Activated CD8-positive, alpha-beta memory T cell treated with anti-CD3 and anti-CD28 coated beads for 36 hours (primary cell): ENCODE results near the gene HDAC8. TPM values are rescaled to one million over a fixed set of nuclear protein-coding genes. Genes with fewer than 3 reads are reported as not detected.

ENCODE experiments used
- CTCF ChIA-PET: fragments of 350-600 bp; sonication (Branson Sonifier 250); formaldehyde crosslinking; loops from one replicate; lab custom pipeline; 2021; ENCODE audit warnings: antibody characterized with exemption; lab: Charles Lee
- POLR2A ChIA-PET: fragments of 350-600 bp; sonication (Branson Sonifier 250); formaldehyde crosslinking; loops from one replicate; lab custom pipeline; 2021; ENCODE audit warnings: antibody characterized with exemption; lab: Charles Lee
- total RNA-seq, 2 experiments: library from RNA; stranded (reverse); gene quantifications; one replicate each; pipeline ENCODE4 v1.2.3, GENCODE V29; 2021

HDAC8 gene
- total RNA-seq, 2 experiments from 2014 or later: 21.7 to 21.9 TPM

GRCh38 chrX:72393836-72394517 is 178.7 kb downstream of the HDAC8 start:
- ChIA-PET CTCF (no interaction called here), POLR2A (no interaction called here)

DNA sequence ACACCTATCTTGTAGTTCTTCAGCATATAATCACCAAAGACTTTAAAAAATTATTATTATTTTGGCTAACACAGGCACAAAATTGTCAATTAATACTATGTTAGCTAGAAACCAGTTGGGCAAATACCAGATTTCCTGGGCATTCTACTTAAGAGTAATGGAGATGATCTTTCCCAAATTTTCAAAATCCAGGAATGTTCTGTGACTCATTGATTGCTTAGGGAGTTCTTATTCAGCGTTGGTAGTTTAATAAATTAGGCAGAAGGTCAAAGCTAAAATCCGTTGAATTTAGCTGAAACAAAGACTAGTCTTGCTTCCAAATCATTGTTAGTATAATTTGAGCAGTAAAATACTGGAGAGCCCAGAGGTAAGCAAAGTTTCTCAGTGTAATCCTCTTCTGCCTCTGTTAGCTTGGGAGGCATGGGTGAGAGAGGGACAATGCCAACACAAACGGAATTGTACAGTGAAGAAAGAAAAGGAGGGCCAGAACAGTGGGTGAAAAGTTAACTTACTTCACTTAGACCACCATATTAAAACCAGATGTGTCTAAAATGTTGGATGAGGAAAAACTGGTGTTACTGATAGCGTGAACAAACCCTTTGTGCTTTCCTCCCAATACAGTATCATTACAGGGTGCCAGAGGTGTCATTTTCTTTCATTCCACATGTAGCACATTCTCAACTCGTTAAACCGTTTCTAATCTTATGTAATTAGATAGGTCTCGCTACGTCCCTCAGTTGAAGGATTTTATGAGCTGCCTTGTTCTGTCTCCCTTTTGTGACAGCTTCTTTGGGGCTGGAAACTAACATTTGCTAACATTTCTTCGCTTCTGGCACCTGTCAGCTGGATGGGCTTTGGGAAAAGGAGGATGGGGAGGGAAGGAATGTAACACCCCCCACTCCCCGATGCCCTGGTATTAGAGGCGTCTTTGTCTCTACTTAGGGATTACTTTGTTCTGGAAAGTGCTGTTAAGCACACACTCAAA is 179.5 kb downstream of the HDAC8 start:
- POLR2A ChIA-PET: no interaction called here

DNA sequence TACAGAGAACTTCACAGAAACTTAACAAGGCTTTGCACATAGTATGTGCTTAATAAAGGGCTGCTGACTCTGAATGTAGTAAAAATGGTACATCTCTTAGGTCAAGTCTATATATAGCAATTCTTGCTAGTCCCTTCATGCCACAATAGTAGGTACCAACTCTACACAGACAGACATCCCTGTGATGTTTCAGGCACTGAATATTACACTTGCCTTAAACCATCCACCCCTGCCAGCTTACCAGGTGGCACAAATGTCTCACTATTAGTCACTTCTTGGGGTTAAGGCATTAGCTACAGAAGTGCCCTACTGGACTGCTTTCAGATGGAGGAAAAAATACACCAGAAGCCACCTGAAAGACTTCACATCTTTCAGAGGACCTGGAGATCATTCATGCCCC is 180.6 kb downstream of the HDAC8 start:
- POLR2A ChIA-PET: no interaction called here

More for the DNA sequence above, 179.5 kb downstream of the HDAC8 start:
- CTCF ChIA-PET: no interaction called here

DNA sequence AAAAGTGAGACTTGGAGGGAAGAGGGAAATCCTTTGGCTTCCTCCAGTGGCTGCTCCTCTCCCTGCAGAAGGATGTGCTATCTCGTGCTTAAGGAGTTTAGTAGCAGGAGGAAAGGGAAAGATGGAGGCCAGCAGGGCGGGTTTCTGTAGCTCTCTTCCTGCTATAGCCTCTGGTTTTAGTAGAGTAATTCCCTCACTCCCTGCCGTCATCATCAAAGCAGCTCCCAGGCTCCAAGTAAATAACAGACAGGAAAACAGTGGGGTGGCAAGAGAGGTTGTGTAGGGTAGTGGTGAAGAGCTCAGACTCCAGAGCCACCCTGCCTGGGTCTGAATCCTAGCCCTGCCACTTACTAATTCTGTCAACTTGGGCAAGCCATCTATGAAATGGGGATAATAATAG is 185.4 kb downstream of the HDAC8 start:
- ChIA-PET CTCF (no interaction called here), POLR2A (no interaction called here)

More for the DNA sequence above, 180.6 kb downstream of the HDAC8 start:
- CTCF ChIA-PET: no interaction called here

- ChIA-PET POLR2A (no interaction called here), CTCF (no interaction called here)
Observed at GRCh38 chrX:72382202-72382595, 190.4 kb downstream of the HDAC8 start.

GRCh38 chrX:72381439-72382201 is 191.0 kb downstream of the HDAC8 start:
- POLR2A ChIA-PET: no interaction called here
- CTCF ChIA-PET: no interaction called here

DNA sequence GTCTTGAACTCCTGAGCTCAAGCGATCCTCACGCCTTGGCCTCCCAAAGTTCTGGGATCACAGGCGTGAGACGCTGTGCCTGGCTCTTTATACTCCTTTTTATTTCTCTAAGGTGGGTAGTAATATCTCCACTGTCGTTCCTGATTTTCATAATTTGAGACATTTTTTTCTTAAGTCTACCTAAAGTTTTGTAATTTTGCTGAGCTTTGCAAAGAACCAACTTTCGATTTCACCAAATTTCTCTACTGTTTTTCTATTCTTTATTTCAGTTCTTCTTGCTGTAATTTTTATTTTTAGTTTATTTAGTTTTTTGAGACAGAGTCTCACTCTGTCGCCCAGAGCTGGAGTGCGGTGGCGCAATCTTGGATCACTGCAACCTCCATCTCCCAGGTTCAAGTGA is 196.5 kb downstream of the HDAC8 start:
- CTCF ChIA-PET: no interaction called here
- POLR2A ChIA-PET: no interaction called here

- CTCF ChIA-PET: no interaction called here
- POLR2A ChIA-PET: no interaction called here
Observed at GRCh38 chrX:72373136-72373535, 199.5 kb downstream of the HDAC8 start.

DNA sequence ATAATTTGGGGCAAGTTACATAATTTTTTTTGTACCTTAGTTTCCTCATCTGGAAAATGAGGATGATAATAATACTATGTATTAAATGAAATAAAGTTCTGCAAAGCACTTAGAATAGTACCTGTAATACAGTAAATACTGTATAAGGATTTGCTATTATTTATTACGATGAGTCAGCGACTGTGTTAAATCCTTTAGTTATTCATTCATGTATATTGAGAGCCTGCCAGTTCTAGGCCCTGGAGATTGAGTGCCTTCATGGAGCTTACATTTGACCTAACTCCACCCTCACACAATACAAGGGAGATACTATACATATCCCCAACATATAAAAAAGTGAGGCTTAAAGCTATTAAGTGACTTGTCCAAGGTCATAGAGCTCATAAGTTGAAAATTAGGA is 199.9 kb downstream of the HDAC8 start:
- POLR2A ChIA-PET: no interaction called here

DNA sequence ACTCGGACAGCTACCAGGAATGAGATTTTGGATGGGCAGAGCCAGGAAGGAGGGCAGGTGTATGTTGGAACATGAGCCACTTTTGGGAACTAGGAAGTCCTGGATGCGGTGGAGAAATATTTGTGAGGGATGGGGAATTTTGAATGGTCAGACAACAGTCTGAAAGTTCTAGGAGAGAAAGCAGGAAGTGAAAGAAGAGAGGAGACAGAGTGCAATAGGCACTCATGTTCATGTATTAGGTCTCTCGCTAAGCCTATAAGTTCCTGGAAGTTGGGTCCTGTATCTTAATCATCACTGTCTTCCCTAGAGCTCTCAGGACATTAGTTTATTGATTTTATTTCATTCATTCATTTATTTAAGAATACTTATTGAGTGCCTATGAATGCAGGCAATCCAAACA is 201.2 kb downstream of the HDAC8 start:
- ChIA-PET CTCF (no interaction called here), POLR2A (no interaction called here)

More for the DNA sequence above, 199.9 kb downstream of the HDAC8 start:
- CTCF ChIA-PET: no interaction called here

GRCh38 chrX:72368796-72369195 is 203.8 kb downstream of the HDAC8 start:
- ChIA-PET POLR2A (no interaction called here), CTCF (no interaction called here)

GRCh38 chrX:72367516-72367915 is 205.1 kb downstream of the HDAC8 start:
- ChIA-PET CTCF (no interaction called here), POLR2A (no interaction called here)

- CTCF ChIA-PET: no interaction called here
- POLR2A ChIA-PET: no interaction called here
Observed at GRCh38 chrX:72366701-72367454, 205.8 kb downstream of the HDAC8 start.

GRCh38 chrX:72366178-72366577 is 206.5 kb downstream of the HDAC8 start:
- ChIA-PET CTCF (no interaction called here), POLR2A (no interaction called here)

- ChIA-PET POLR2A (no interaction called here), CTCF (no interaction called here)
Observed at GRCh38 chrX:72365126-72365525, 207.5 kb downstream of the HDAC8 start.

GRCh38 chrX:72360326-72360725 is 212.3 kb downstream of the HDAC8 start:
- CTCF ChIA-PET: no interaction called here
- POLR2A ChIA-PET: no interaction called here

GRCh38 chrX:72358313-72358712 is 214.3 kb downstream of the HDAC8 start:
- CTCF ChIA-PET: no interaction called here
- POLR2A ChIA-PET: no interaction called here

GRCh38 chrX:72352786-72353185 is 219.9 kb downstream of the HDAC8 start:
- ChIA-PET POLR2A (no interaction called here), CTCF (interaction anchor here (1.4 kb wide), 1 partner anchor 76 kb away, joined by 4 read pairs; the partner anchor contains the start of gene RPS4X)
